ENCODE data around the gene SNX13.

GRCh38 chr7:17930546-17930945 is 9.7 kb downstream of the SNX13 start:
- no peak for TF ChIP-seq POLR2AphosphoS5 (IDR thresholded peaks at IDR 0.05; ENCODE audit: low read depth)
- no peak for TF ChIP-seq CTCF (IDR thresholded peaks at IDR 0.05; ENCODE audit: insufficient read depth, low read length)

Data from HL-60 (cell line).